ENCODE data around the gene ZNF232.

The ZNF232 gene

GRCh38 chr17:5110816-5111215, 862 bp downstream of the ZNF232 start:
- DNase-seq (ENCODE audit: extremely low spot score), result no peak
- ChIA-PET POLR2A (interaction anchor here (1.3 kb wide), 1 partner anchor 143 kb away, joined by 3 read pairs; the partner anchor contains the start of gene SPAG7), CTCF (no interaction called here)
- TF ChIP-seq, protein P1, sequence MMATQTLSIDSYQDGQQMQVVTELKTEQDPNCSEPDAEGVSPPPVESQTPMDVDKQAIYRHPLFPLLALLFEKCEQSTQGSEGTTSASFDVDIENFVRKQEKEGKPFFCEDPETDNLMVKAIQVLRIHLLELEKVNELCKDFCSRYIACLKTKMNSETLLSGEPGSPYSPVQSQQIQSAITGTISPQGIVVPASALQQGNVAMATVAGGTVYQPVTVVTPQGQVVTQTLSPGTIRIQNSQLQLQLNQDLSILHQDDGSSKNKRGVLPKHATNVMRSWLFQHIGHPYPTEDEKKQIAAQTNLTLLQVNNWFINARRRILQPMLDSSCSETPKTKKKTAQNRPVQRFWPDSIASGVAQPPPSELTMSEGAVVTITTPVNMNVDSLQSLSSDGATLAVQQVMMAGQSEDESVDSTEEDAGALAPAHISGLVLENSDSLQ (IDR thresholded peaks at IDR 0.05), result no peak
- TF ChIP-seq CTBP1 (IDR thresholded peaks at IDR 0.05; ENCODE audit: borderline replicate concordance) (no peak), L3MBTL2 (conservative IDR thresholded peaks at IDR 0.05) (no peak), ZNF384 (IDR thresholded peaks at IDR 0.05) (no peak), BHLHE40 (IDR thresholded peaks at IDR 0.05; ENCODE audit: borderline replicate concordance) (no peak), ARNT (IDR thresholded peaks at IDR 0.05) (no peak), FOXA1 (IDR thresholded peaks at IDR 0.05) (no peak), FOXM1 (IDR thresholded peaks at IDR 0.05; ENCODE audit: borderline replicate concordance) (no peak), HDGF (IDR thresholded peaks at IDR 0.05; ENCODE audit: borderline replicate concordance) (no peak), SP1 (IDR thresholded peaks at IDR 0.05) (no peak), SUZ12 (IDR thresholded peaks at IDR 0.05) (no peak), FOXK2 (IDR thresholded peaks at IDR 0.05) (no peak), ELF4 (IDR thresholded peaks at IDR 0.05) (no peak), TARDBP (IDR thresholded peaks at IDR 0.05) (no peak)

GRCh38 chr17:5100832-5101231, 10.8 kb downstream of the ZNF232 start:
- TF ChIP-seq TARDBP (IDR thresholded peaks at IDR 0.05) (no peak), SP1 (IDR thresholded peaks at IDR 0.05) (no peak), FOXK2 (IDR thresholded peaks at IDR 0.05) (no peak), BHLHE40 (IDR thresholded peaks at IDR 0.05; ENCODE audit: borderline replicate concordance) (no peak), NFRKB (IDR thresholded peaks at IDR 0.05) (no peak), L3MBTL2 (conservative IDR thresholded peaks at IDR 0.05) (no peak), HDGF (IDR thresholded peaks at IDR 0.05; ENCODE audit: borderline replicate concordance) (no peak), LEF1 (IDR thresholded peaks at IDR 0.05; ENCODE audit: borderline replicate concordance) (no peak), FOXA1 (IDR thresholded peaks at IDR 0.05) (no peak), ELF4 (IDR thresholded peaks at IDR 0.05) (no peak), ZNF384 (IDR thresholded peaks at IDR 0.05) (no peak), SUZ12 (IDR thresholded peaks at IDR 0.05) (no peak), ARNT (IDR thresholded peaks at IDR 0.05) (no peak), FOXM1 (IDR thresholded peaks at IDR 0.05; ENCODE audit: borderline replicate concordance) (no peak), CTBP1 (IDR thresholded peaks at IDR 0.05; ENCODE audit: borderline replicate concordance) (no peak)
- TF ChIP-seq, protein P1 (IDR thresholded peaks at IDR 0.05), result no peak
- POLR2A ChIA-PET, result no interaction called here

DNA sequence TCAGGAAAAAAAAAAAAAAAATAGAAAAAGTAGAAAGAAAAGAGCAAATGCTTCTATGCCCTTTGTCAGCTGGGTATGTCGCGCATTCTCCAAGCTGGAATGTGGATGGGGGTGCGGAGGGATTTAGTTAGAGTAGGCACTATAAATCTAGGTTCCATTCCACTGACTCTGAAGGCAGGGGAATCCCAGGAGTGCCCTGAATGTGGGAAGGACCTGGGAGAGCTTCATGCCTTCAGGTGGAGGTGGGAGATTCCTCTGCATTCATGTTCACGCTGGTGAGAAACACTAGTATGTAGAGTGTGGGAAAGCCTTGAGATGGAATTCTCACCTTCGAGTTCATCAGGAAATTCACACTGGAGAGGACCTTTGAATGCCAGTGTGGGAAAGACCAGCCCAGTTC, 12.4 kb downstream of the ZNF232 start:
- no peak for TF ChIP-seq TARDBP (IDR thresholded peaks at IDR 0.05)
- TF ChIP-seq ARNT (IDR thresholded peaks at IDR 0.05), result no peak
- no peak for TF ChIP-seq FOXK2 (IDR thresholded peaks at IDR 0.05)
- TF ChIP-seq SUZ12 (IDR thresholded peaks at IDR 0.05), result no peak
- TF ChIP-seq NFRKB (IDR thresholded peaks at IDR 0.05), result no peak
- no peak for TF ChIP-seq HDGF (IDR thresholded peaks at IDR 0.05; ENCODE audit: borderline replicate concordance)
- no peak for TF ChIP-seq FOXA1 (IDR thresholded peaks at IDR 0.05)
- TF ChIP-seq ZNF384 (IDR thresholded peaks at IDR 0.05), result no peak
- TF ChIP-seq L3MBTL2 (conservative IDR thresholded peaks at IDR 0.05), result no peak
- TF ChIP-seq SP1 (IDR thresholded peaks at IDR 0.05), result no peak
- no peak for TF ChIP-seq ELF4 (IDR thresholded peaks at IDR 0.05)
- no peak for TF ChIP-seq CTBP1 (IDR thresholded peaks at IDR 0.05; ENCODE audit: borderline replicate concordance)
- TF ChIP-seq, protein P1 (IDR thresholded peaks at IDR 0.05), result no peak
- no peak for TF ChIP-seq FOXM1 (IDR thresholded peaks at IDR 0.05; ENCODE audit: borderline replicate concordance)
- no peak for TF ChIP-seq BHLHE40 (IDR thresholded peaks at IDR 0.05; ENCODE audit: borderline replicate concordance)
- no peak for TF ChIP-seq LEF1 (IDR thresholded peaks at IDR 0.05; ENCODE audit: borderline replicate concordance)
- CTCF ChIA-PET, result no interaction called here
- POLR2A ChIA-PET, result no interaction called here
- DNase-seq (ENCODE audit: extremely low spot score), result no peak

More at GRCh38 chr17:5100832-5101231, 10.8 kb downstream of the ZNF232 start:
- no peak for DNase-seq (ENCODE audit: extremely low spot score)
- CTCF ChIA-PET, result no interaction called here

GRCh38 chr17:5097101-5097834, 14.4 kb downstream of the ZNF232 start:
- ChIA-PET CTCF (no interaction called here), POLR2A (no interaction called here)
- TF ChIP-seq HDGF (IDR thresholded peaks at IDR 0.05; ENCODE audit: borderline replicate concordance) (no peak), SUZ12 (IDR thresholded peaks at IDR 0.05) (no peak)
- no peak for DNase-seq (ENCODE audit: extremely low spot score)

DNA sequence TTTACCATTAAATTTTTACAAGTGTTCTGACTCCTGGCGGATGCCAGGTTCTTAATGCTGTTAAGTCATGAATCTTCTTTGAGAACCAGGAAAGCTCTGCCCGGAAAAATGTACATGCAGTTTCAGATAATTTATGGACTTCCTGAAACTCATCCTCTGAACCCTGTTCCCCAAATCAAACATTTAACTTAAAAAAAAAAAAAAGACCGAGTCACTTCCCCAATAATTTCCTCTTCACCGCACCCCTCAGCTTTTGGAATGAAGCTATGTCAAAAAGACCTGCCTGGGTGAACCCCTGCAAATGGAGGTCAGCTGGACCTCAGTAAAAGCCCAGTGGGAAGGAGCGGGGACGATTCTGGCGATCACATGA, 15.0 kb downstream of the ZNF232 start:
- CTCF ChIA-PET, result no interaction called here
- POLR2A ChIA-PET, result no interaction called here
- DNase-seq (ENCODE audit: extremely low spot score), result no peak
- no peak for TF ChIP-seq FOXM1 (IDR thresholded peaks at IDR 0.05; ENCODE audit: borderline replicate concordance)
- TF ChIP-seq ELF4 (IDR thresholded peaks at IDR 0.05), result no peak
- TF ChIP-seq SUZ12 (IDR thresholded peaks at IDR 0.05), result no peak
- TF ChIP-seq TARDBP (IDR thresholded peaks at IDR 0.05), result no peak
- TF ChIP-seq ARNT (IDR thresholded peaks at IDR 0.05), result no peak
- no peak for TF ChIP-seq FOXA1 (IDR thresholded peaks at IDR 0.05)
- no peak for TF ChIP-seq BHLHE40 (IDR thresholded peaks at IDR 0.05; ENCODE audit: borderline replicate concordance)
- TF ChIP-seq, protein P1 (IDR thresholded peaks at IDR 0.05), result no peak
- no peak for TF ChIP-seq CTBP1 (IDR thresholded peaks at IDR 0.05; ENCODE audit: borderline replicate concordance)
- TF ChIP-seq LEF1 (IDR thresholded peaks at IDR 0.05; ENCODE audit: borderline replicate concordance), result no peak
- no peak for TF ChIP-seq ZNF384 (IDR thresholded peaks at IDR 0.05)
- no peak for TF ChIP-seq FOXK2 (IDR thresholded peaks at IDR 0.05)
- no peak for TF ChIP-seq NFRKB (IDR thresholded peaks at IDR 0.05)
- no peak for TF ChIP-seq SP1 (IDR thresholded peaks at IDR 0.05)
- TF ChIP-seq HDGF (IDR thresholded peaks at IDR 0.05; ENCODE audit: borderline replicate concordance), result no peak
- no peak for TF ChIP-seq L3MBTL2 (conservative IDR thresholded peaks at IDR 0.05)
